Fibroblast of lung (primary cell): ENCODE data around the gene RIPOR1. TPM values are rescaled to one million over a fixed set of nuclear protein-coding genes. Genes with fewer than 3 reads are reported as not detected.
A peak's percentile ranks its signal among the peaks of the same experiment; 100 is the strongest.
"Not testable (repeated sequence)": the region's sequence is repeated elsewhere in the genome, so short reads cannot be mapped to it uniquely, and the experiment has no call there.

ENCODE experiments used
- DNase-seq, 2 donors: peaks; one replicate each; pipeline versions ENCODE4 v3.0.0 to v3.0.0-alpha.2; 2010; ENCODE audit warnings: low read depth in 2 of 2
- H2AFZ ChIP-seq: 2 replicates; pipeline ENCODE4 v1.5.1; 2012; ENCODE audit warnings: low read length, control low read depth, inconsistent platforms
- H3K27ac ChIP-seq: 2 replicates; pipeline ENCODE4 v1.5.1; 2011; ENCODE audit warnings: low read length, control low read depth; ENCODE audit not compliant: insufficient read depth
- H3K27me3 ChIP-seq: 2 replicates; pipeline ENCODE4 v1.5.1; 2011; ENCODE audit warnings: mild to moderate bottlenecking, low read length; ENCODE audit not compliant: control insufficient read depth, insufficient read depth
- H3K36me3 ChIP-seq: 2 replicates; pipeline ENCODE4 v1.5.1; 2011; ENCODE audit warnings: low read length; ENCODE audit not compliant: control insufficient read depth, insufficient read depth
- H3K4me1 ChIP-seq: 2 replicates; pipeline ENCODE4 v1.5.1; 2011; ENCODE audit warnings: low read length; ENCODE audit not compliant: control insufficient read depth, insufficient read depth; ENCODE audit errors: extremely low read depth
- H3K4me2 ChIP-seq: 2 replicates; pipeline ENCODE4 v1.5.1; 2011; ENCODE audit warnings: low read length, control low read depth; ENCODE audit not compliant: insufficient read depth; ENCODE audit errors: extremely low read depth
- H3K4me3 ChIP-seq, 4 experiments: fragments of 200-600 bp in 1 of 4; sonication (generic) in 1 of 4; replicated peaks in 1 of 4; 2 replicates each; pipeline ENCODE4 v1.5.1; 2011 to 2016; ENCODE audit warnings: low read length in 4 of 4, low read depth in 3 of 4, mild to moderate bottlenecking in 3 of 4, control low read depth in 2 of 4, inconsistent platforms in 1 of 4, mixed read lengths in 1 of 4; ENCODE audit not compliant: insufficient read depth in 1 of 4; ENCODE audit errors: control extremely low read depth in 1 of 4
- H3K79me2 ChIP-seq: 2 replicates; pipeline ENCODE4 v1.5.1; 2012; ENCODE audit warnings: mild to moderate bottlenecking, low read length, inconsistent platforms; ENCODE audit not compliant: control insufficient read depth, insufficient read depth
- H3K9ac ChIP-seq: 2 replicates; pipeline ENCODE4 v1.5.1; 2011; ENCODE audit warnings: mild to moderate bottlenecking, low read length, control low read depth; ENCODE audit not compliant: insufficient read depth
- H3K9me3 ChIP-seq: 2 replicates; pipeline ENCODE4 v1.5.1; 2012; ENCODE audit warnings: low read depth, low read length; ENCODE audit not compliant: control insufficient read depth, insufficient read depth
- H4K20me1 ChIP-seq: 2 replicates; pipeline ENCODE4 v1.5.1; 2011; ENCODE audit warnings: low read length; ENCODE audit not compliant: control insufficient read depth, insufficient read depth; ENCODE audit errors: extremely low read depth
- EZH2 ChIP-seq: IDR thresholded peaks from 2 replicates; pipeline ENCODE4 v1.5.1; 2012; ENCODE audit warnings: low read length, control low read depth, mild to moderate bottlenecking; ENCODE audit errors: missing control alignments
- polyA plus RNA-seq, 2 donors: library from polyadenylated mRNA; depleted of rRNA in 1 of 2; stranded (reverse) in 1 of 2; unstranded in 1 of 2; fragments of >200 nt; gene quantifications; 2 replicates each; pipeline ENCODE4 v1.2.1, GENCODE V29; 2011 to 2012; ENCODE audit warnings: missing spikeins in 1 of 2
- total RNA-seq: library from RNA; depleted of rRNA; stranded (reverse); fragments of >200 nt; gene quantifications from 2 replicates; pipeline ENCODE4 v1.2.1, GENCODE V29; 2014
- TF ChIP-seq, protein P1 (sequence below), 2 donors: IDR thresholded peaks in 1 of 2; conservative IDR thresholded peaks in 1 of 2; 1 replicate in 1 of 2; 2 replicates in 1 of 2; pipeline ENCODE4 v1.5.1; 2011 to 2012; ENCODE audit warnings: low read length in 2 of 2, control low read depth in 1 of 2, inconsistent platforms in 1 of 2, low read depth in 1 of 2, mild to moderate bottlenecking in 1 of 2

RIPOR1 gene
- total and polyA plus RNA-seq, 2 donors (not counting 1 experiment from before 2014, with no cell fraction given) = 13.7 to 26.6 TPM

DNA sequence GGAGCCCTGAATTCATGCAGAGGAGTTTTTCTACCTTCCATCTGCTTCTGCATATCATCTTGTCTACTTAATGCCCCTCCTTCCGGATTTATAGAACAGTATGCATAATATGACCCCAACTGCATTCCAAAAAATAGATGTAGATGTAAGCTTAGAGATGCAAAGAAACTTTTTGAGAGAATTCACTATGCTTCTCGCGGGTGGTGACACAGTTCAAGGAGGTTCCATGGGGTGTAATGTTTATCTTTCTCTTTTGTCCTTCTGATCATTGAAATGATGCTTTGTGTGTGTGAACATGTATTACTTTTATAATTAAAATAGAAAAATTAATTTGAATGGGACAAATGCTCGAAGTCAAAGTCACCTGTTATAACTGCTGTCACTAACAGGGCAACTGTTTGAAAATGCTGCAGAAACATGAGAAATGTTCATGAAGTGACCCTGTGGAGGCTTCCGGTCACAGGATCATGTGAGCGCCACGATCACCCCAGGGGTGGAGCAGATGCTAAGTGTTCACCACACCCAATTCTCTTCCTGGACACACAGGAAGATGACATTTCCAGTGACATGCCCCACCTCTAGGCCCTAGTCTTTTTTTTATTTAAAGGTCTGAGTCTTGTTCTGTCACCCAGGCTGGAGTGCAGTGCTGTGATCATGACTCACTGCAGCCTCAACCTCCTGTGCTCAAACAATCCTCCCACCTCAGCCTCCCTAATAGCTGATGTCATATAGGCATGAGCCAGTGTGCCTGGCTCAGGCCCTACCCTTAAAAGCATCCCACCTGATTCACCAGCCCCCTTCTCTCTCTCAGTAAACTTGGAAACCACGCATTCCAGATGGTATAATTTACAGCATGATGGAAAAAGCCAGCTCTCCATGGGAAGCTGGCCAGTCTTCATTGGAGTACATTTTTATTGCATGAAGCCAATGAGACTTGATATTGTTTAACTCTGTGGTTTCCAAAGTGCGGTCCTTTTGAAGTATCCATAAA, 24.3 kb upstream of the RIPOR1 start:
- Histone ChIP-seq H3K9me3 (no peaks in the 10 kb centered on the region), H3K4me2 (no peak overlapping the region), H4K20me1 (no peaks in the 10 kb centered on the region), H3K4me3 (no peak overlapping the region), H2AFZ (no peak overlapping the region), H3K27ac (no peak overlapping the region), H3K4me1 (peaks cover 2% of the 10 kb centered on the region), H3K9ac (no peak overlapping the region), H3K36me3 (no peaks in the 10 kb centered on the region), H3K27me3 (no peaks in the 10 kb centered on the region), H3K79me2 (no peaks in the 10 kb centered on the region)
- peak in 1 of 2 donors; percentile 28 for DNase-seq
- TF ChIP-seq EZH2 = no peak
- TF ChIP-seq, protein P1, sequence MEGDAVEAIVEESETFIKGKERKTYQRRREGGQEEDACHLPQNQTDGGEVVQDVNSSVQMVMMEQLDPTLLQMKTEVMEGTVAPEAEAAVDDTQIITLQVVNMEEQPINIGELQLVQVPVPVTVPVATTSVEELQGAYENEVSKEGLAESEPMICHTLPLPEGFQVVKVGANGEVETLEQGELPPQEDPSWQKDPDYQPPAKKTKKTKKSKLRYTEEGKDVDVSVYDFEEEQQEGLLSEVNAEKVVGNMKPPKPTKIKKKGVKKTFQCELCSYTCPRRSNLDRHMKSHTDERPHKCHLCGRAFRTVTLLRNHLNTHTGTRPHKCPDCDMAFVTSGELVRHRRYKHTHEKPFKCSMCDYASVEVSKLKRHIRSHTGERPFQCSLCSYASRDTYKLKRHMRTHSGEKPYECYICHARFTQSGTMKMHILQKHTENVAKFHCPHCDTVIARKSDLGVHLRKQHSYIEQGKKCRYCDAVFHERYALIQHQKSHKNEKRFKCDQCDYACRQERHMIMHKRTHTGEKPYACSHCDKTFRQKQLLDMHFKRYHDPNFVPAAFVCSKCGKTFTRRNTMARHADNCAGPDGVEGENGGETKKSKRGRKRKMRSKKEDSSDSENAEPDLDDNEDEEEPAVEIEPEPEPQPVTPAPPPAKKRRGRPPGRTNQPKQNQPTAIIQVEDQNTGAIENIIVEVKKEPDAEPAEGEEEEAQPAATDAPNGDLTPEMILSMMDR (conservative IDR thresholded peaks at IDR 0.05 in 1 of 2, IDR thresholded peaks at IDR 0.05 in 1 of 2; ENCODE audit: low read depth in 1 of 2, low read length in 2 of 2) = no peak

DNA sequence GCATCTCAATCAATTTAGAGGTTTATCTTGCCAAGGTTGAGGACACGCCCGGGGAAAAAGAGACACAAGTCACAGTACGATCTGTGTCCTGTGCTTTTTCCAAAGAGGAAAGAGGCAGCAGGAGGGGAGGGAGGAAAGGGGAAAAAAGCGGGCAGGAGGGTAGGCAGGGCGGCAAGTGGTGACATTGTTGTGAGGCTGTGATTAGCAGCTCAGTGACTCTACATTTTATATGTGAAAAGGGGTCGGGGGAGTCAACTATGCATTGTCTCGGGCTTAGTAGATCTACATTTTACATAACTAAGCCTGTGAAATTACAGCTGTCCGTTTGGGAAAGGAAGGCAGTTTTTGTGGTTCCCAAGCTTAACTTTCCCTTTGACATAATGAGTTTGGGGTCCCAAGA, 22.2 kb upstream of the RIPOR1 start:
- H3K4me2 ChIP-seq = no peak overlapping the region
- H3K9me3 ChIP-seq = no peaks in the 10 kb centered on the region
- H2AFZ ChIP-seq = no peak overlapping the region
- H3K79me2 ChIP-seq = no peaks in the 10 kb centered on the region
- H4K20me1 ChIP-seq = no peaks in the 10 kb centered on the region
- TF ChIP-seq, protein P1 (conservative IDR thresholded peaks at IDR 0.05 in 1 of 2, IDR thresholded peaks at IDR 0.05 in 1 of 2; ENCODE audit: low read depth in 1 of 2, low read length in 2 of 2) = no peak
- no peak for TF ChIP-seq EZH2
- no peaks in the 10 kb centered on the region for H3K27me3 ChIP-seq
- DNase-seq = no peak
- H3K4me3 ChIP-seq = no peak overlapping the region
- H3K36me3 ChIP-seq = no peaks in the 10 kb centered on the region
- no peak overlapping the region for H3K27ac ChIP-seq
- no peaks in the 10 kb centered on the region for H3K4me1 ChIP-seq
- no peak overlapping the region for H3K9ac ChIP-seq

DNA sequence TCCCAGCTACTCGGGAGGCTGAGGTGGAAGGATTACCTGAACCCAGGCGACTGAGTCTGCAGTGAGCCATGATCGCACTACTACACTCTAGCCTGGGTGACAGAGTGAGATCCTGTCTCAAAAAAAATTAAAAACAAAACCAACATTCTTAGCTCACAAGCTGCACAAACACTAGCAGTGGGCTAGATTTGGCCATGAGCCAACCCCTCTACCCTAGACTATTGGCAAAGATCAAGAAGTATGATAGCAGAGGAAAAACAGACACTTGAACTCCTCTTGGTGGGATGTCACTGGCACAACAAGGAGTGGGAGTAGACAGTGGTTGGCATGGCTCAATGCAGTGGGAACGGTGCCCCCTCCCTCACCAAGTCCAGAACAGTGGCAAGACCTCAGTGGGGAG, 19.6 kb upstream of the RIPOR1 start:
- Histone ChIP-seq H3K4me1 (no peaks in the 10 kb centered on the region), H4K20me1 (no peaks in the 10 kb centered on the region)
- no peak for DNase-seq

DNA sequence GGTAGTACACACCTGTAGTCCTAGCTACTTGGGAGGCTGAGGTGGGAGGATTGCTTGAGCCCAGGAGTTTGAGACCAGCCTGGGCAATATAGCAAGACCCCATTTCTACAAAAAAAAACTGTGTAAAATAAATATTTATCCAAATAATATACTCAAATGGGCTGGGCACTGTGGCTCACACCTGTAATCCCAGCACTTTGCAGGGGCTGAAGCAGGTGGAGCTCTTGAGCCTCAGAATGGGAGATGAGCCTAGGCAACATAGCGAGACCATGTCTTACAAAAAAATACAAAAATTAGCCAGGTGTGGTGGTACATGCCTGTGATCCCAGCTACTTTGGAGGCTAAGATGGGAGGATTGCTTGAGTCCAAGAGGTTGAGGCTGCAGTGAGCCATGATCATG, 14.7 kb upstream of the RIPOR1 start:
- not testable (repeated sequence) for H3K4me1 ChIP-seq, H2AFZ ChIP-seq, H3K36me3 ChIP-seq, H3K79me2 ChIP-seq, H3K4me3 ChIP-seq, H3K9me3 ChIP-seq, H3K27ac ChIP-seq, H3K9ac ChIP-seq, H3K27me3 ChIP-seq, DNase-seq, H3K4me2 ChIP-seq, H4K20me1 ChIP-seq

More for the DNA sequence above, 19.6 kb upstream of the RIPOR1 start:
- Histone ChIP-seq H2AFZ (no peak overlapping the region), H3K27ac (no peak overlapping the region), H3K27me3 (no peaks in the 10 kb centered on the region), H3K4me2 (no peak overlapping the region), H3K79me2 (no peaks in the 10 kb centered on the region), H3K9me3 (no peaks in the 10 kb centered on the region), H3K36me3 (no peaks in the 10 kb centered on the region), H3K4me3 (no peak overlapping the region), H3K9ac (no peak overlapping the region)
- TF ChIP-seq, protein P1 (conservative IDR thresholded peaks at IDR 0.05 in 1 of 2, IDR thresholded peaks at IDR 0.05 in 1 of 2; ENCODE audit: low read depth in 1 of 2, low read length in 2 of 2) = no peak
- TF ChIP-seq EZH2 = no peak
